ENCODE results near the gene TARP.
"Not testable (repeated sequence)": the region's sequence is repeated elsewhere in the genome, so short reads cannot be mapped to it uniquely, and the experiment has no call there.

TARP gene

GRCh38 chr7:38259157-38259556, 14.3 kb downstream of the TARP start:
- DNase-seq, result not testable (repeated sequence)

DNA sequence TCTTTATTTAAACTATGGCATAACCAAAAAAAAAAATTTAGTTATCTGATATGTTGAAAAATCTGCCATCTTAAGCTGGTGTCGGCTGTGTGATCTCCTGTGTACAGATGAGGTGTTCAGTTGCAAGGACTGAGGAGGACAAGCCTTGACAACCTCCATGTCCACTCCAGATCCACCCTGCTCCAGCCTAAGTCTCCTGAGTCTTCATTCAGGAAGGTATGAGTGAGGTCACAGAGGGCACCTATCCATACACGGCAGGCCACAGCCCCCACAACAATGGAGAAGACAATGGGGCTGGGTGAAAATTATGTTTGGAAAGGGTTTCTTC, 16.1 kb downstream of the TARP start:
- DNase-seq, result no peak

GRCh38 chr7:38249849-38250248, 23.6 kb downstream of the TARP start:
- not testable (repeated sequence) for DNase-seq

DNA sequence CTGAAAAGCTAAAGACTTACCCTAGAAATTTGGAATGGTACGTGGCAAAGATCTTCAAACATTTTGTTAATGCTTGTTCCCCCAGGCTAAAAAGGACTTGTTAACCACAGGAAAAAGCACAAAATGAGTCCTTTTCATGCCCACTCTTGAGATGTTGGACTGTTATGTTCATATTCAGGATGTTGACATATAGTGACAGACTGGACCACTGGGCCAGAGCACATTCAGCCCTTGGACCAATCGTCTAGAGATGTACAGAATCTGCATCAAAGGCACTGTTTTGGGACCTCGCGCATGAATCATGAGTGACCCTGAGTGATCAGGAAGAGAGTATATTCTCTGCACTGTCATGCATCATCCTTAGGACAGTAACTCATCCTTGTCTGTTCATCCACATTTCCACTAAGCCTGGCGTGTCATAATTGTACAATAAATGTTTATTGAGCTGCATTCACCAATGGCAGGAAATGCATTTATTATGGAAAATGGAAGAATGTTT, 25.3 kb downstream of the TARP start:
- no peak for DNase-seq

DNA sequence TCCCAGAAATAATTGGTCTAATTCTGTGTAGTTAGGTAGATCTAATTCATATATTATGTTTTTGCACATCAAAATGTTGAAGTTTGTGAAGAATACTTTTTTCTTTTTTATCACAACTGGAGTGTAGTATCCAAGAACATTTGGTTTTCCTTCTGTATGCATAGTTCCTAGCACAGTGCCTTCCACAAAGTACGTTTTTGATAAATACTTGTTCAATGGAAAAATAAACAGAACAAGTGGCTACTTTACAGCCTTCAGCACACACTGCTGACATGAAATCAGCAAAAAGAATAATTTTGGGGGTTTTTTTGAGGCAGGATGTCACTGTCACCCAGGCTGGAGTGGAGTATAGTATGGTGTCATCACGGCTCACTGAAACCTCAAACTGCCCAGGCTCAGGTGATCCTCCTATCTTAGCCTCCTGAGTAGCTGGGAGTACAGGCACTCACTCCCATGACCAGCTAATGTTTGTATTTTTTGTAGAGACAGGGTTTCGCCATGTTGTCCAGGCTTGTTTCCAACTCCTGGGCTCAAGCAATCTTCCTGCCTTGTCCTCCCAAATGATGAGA, 27.9 kb downstream of the TARP start:
- no peak for DNase-seq

DNA sequence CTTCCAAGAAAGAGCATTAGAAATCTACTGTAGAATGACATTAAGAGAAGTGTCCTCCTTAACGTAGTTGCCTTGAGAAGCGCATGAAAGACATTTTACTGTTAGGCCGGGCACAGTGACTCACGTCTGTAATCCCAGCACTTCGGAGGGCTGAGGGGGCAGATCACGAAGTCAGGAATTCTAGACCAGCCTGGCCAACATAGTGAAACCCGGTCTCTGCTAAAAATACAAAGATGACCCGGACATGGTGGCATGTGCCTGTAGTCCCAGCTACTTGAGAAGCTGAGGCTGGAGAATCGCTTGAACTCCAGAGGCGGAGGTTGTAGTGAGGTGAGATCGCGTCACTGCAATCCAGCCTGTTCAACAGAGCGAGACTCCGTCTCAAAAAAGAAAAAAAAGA, 28.9 kb downstream of the TARP start:
- DNase-seq, result no peak

DNA sequence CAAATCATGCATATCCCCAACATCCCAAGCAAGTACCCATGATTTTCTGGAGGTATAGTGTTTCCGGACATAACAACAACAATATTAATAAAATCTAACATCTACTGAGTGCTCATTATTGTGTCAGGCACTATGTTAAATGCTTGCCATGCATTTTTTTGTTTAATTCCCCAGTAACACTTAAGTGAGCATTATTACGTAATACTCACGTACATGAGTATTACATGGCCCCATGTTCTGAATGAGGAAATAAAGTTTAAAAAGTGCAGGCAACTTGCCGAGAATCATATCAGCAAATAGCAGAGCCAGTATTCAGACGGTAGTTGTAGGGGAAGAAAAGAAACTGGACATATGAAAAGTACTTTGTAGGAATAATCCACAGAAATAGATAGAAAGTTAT, 30.1 kb downstream of the TARP start:
- peak; percentile 64 for DNase-seq

- no peak for DNase-seq
Measured at GRCh38 chr7:38242814-38243213, 30.6 kb downstream of the TARP start.

- DNase-seq, result no peak
Measured at GRCh38 chr7:38241071-38241470, 32.4 kb downstream of the TARP start.

DNA sequence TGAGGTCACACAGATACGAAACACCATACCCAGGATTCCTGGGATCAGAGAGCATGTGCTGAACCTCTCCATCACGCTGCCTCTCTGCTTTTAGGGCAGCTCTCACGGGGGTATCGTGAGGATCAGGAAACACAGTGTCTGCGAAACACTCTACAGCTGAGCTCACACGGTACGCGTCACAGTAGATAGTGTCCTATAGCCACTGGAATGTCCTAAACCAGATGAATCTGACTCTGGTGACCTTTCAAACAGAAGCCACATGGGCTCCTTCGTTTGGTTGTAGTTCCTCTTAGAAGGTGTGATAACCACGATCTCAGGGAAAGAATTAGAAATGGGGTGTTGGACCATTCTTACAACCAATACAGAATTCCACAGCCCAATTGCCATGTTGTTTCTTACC, 34.3 kb downstream of the TARP start:
- not testable (repeated sequence) for DNase-seq

- no peak for DNase-seq
Measured at GRCh38 chr7:38235606-38236005, 37.8 kb downstream of the TARP start.

DNA sequence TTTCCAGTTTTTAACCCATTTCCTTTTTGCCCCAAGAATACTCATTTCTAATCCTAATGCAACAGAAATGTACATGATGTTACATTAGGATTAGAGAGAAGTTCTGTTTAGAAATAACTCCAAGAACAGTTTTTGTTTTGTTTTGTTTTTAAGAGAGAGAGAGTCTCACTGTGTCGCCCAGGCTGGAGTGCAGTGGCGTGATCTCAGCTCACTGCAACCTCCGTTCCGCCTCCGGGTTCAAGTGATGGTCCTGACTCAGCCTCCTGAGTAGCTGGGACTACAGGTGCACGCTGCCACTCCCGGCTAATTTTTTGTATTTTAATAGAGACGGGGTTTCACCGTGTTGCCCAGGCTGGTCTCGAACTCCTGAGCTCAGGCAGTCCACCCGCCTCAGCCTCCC, 38.7 kb downstream of the TARP start:
- DNase-seq, result not testable (repeated sequence)

- peak; percentile 92 for DNase-seq
Measured at GRCh38 chr7:38232502-38233366, 40.7 kb downstream of the TARP start.

- DNase-seq, result no peak
Measured at GRCh38 chr7:38229884-38230642, 43.4 kb downstream of the TARP start.

DNA sequence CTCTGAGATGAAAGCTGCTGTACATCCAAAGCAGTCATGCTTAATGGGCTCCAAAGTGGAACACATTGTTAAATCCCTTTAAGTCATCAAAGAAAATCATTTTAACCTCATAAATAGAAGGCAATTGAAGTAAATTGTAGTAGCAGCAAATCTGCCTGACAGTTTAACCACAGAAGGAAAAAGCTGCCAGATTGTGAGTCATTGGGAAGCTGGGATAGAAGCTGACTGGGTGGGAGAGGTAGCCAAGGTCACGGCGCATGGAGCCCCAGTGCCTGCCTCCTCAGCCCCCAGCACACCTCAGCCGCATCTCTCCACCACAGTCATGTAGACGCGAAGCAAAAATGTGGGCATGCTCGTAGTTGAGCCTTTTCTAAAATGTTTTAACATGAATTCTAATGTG, 44.0 kb downstream of the TARP start:
- DNase-seq, result no peak

DNA sequence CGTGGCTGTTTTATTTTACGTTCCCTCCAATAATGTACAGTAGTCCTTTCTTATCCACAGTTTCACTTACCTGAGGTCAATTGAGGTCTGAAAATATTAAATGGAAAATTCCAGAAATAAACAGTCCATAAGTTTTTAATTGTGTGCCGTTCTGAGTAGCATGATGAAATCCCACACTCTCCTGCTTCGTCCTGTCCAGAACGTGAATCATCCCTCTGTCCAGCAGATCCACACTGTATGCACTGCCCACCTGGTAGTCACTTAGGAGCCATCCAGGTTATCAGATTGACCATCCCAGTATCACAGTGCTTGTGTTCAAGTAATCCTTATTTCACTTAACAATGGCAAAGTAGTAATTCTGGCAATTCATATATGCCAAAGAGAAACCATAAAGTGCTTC, 49.0 kb downstream of the TARP start:
- DNase-seq, result no peak

GRCh38 chr7:38223306-38223705, 50.1 kb downstream of the TARP start:
- DNase-seq, result no peak

GRCh38 chr7:38222481-38223096, 50.8 kb downstream of the TARP start:
- peak; percentile 80 for DNase-seq

GRCh38 chr7:38220452-38220851, 53.0 kb downstream of the TARP start:
- no peak for DNase-seq

GRCh38 chr7:38217672-38218071, 55.8 kb downstream of the TARP start:
- no peak for DNase-seq

DNA sequence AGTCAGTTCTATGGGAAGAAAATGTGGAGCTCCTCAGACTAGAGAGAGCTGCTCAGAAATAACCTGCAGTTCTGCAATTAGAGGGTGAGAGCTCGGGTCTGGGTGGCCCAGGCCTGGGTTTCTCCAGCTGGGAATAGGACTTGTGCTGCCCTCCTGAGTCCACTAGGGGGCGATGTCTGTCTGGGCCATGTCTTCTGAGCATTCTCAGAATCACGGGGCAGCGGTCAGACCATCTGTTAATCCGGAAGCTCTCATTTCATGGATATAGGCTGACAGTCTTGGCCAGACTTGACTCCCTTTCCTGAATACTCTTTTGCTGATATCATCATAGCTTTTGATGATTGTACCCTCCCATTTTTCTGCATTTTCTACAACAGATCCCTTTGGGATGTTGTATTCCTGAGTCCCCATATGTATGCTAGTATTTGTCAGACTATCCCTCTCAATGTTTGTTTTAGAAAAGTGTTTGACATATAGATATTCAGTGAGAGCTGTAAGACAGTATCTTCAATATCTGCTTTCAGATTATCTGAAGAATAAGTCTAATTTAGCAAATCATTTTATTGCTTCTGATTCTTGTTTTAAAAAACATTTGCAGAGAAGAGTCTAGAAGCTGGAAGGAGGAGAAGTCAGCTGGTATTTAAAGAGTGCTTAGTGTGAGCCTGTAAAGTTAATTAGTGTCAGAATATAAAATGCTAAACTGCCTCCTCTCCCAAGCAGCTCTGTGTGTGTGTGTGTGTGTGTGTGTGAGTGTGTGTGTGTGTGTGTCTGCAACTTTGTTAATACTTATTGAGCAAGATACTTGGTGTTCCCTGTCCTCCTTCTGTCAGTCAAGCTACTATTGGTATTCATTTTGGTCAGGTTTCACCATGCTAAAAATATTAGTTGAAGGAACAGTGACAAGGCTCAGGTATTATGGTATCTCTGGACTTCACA, 57.4 kb downstream of the TARP start:
- DNase-seq, result peak; percentile 94

- no peak for DNase-seq
Measured at GRCh38 chr7:38215115-38215514, 58.3 kb downstream of the TARP start.
